Mesenchymal stem cell (in vitro differentiated cells and primary cell): ENCODE results near the gene CEP192.

ENCODE experiments used
- DNase-seq: peaks from one replicate; pipeline ENCODE4 v3.0.0-alpha.2; 2013
- H2AFZ ChIP-seq: one replicate; pipeline ENCODE4 v1.6.1; 2013; ENCODE audit warnings: low read depth, mild to moderate bottlenecking, control low read depth, inconsistent platforms, low read length, moderate library complexity
- H2AK5ac ChIP-seq: 2 replicates; pipeline ENCODE4 v1.6.1; 2013; ENCODE audit warnings: low read length, moderate library complexity, mild to moderate bottlenecking, inconsistent platforms; ENCODE audit not compliant: severe bottlenecking
- H2BK120ac ChIP-seq: one replicate; pipeline ENCODE4 v1.6.1; 2013; ENCODE audit warnings: low read depth, mild to moderate bottlenecking, inconsistent platforms, low read length, moderate library complexity
- H2BK12ac ChIP-seq, 2 experiments: one replicate each; pipeline ENCODE4 v1.6.1; 2013; ENCODE audit warnings: inconsistent platforms in 2 of 2, low read length in 2 of 2, mild to moderate bottlenecking in 2 of 2, moderate library complexity in 2 of 2, control low read depth in 1 of 2
- H2BK15ac ChIP-seq: one replicate; pipeline ENCODE4 v1.6.1; 2013; ENCODE audit warnings: mild to moderate bottlenecking, low read depth, inconsistent platforms; ENCODE audit not compliant: poor library complexity, severe bottlenecking
- H2BK5ac ChIP-seq: 2 replicates; pipeline ENCODE4 v1.6.1; 2013; ENCODE audit warnings: low read depth, mild to moderate bottlenecking, low read length, control low read depth, inconsistent platforms; ENCODE audit not compliant: poor library complexity, severe bottlenecking
- H3K14ac ChIP-seq, 2 experiments: one replicate each; pipeline ENCODE4 v1.6.1; 2013; ENCODE audit warnings: inconsistent platforms in 2 of 2, low read length in 2 of 2, control low read depth in 1 of 2, mild to moderate bottlenecking in 1 of 2, moderate library complexity in 1 of 2
- H3K18ac ChIP-seq, 2 experiments: one replicate each; pipeline ENCODE4 v1.6.1; 2013; ENCODE audit warnings: inconsistent platforms in 2 of 2, low read length in 2 of 2, control low read depth in 1 of 2, low read depth in 1 of 2, mild to moderate bottlenecking in 1 of 2
- H3K23ac ChIP-seq, 2 experiments: one replicate each; pipeline ENCODE4 v1.6.1; 2013; ENCODE audit warnings: inconsistent platforms in 2 of 2, low read length in 2 of 2, mild to moderate bottlenecking in 2 of 2, moderate library complexity in 2 of 2, control low read depth in 1 of 2
- H3K27ac ChIP-seq: 2 replicates; pipeline ENCODE4 v1.5.1; 2013; ENCODE audit warnings: mild to moderate bottlenecking, moderate library complexity, low read length, control low read depth, inconsistent platforms; ENCODE audit not compliant: poor library complexity, severe bottlenecking
- H3K27me3 ChIP-seq, 2 experiments: 2 replicates each; pipeline versions ENCODE4 v1.6.1 to v1.7.0; 2013; ENCODE audit warnings: low read length in 2 of 2, mild to moderate bottlenecking in 2 of 2, moderate library complexity in 2 of 2, control low read depth in 1 of 2, inconsistent platforms in 1 of 2; ENCODE audit not compliant: control insufficient read depth in 1 of 2, insufficient read depth in 1 of 2
- H3K36me3 ChIP-seq, 2 experiments: 2 replicates each; pipeline versions ENCODE4 v1.6.1 to v1.7.0; 2013; ENCODE audit warnings: low read length in 2 of 2, control low read depth in 1 of 2, inconsistent platforms in 1 of 2, low read depth in 1 of 2, mild to moderate bottlenecking in 1 of 2; ENCODE audit not compliant: insufficient read depth in 2 of 2, control insufficient read depth in 1 of 2
- H3K4ac ChIP-seq, 2 experiments: one replicate each; pipeline ENCODE4 v1.6.1; 2013; ENCODE audit warnings: inconsistent platforms in 2 of 2, low read length in 2 of 2, mild to moderate bottlenecking in 2 of 2, moderate library complexity in 2 of 2, control low read depth in 1 of 2, low read depth in 1 of 2
- H3K4me1 ChIP-seq: 2 replicates; pipeline ENCODE4 v1.6.1; 2013; ENCODE audit warnings: low read depth, low read length, control low read depth; ENCODE audit not compliant: control insufficient read depth, insufficient read depth
- H3K4me2 ChIP-seq: 2 replicates; pipeline ENCODE4 v1.6.1; 2013; ENCODE audit warnings: low read length, mild to moderate bottlenecking, inconsistent platforms; ENCODE audit not compliant: poor library complexity, severe bottlenecking
- H3K4me3 ChIP-seq, 2 experiments: 2 replicates each; pipeline versions ENCODE4 v1.5.1 to v1.7.0; 2013; ENCODE audit warnings: low read length in 2 of 2, mild to moderate bottlenecking in 2 of 2, control low read depth in 1 of 2, low read depth in 1 of 2; ENCODE audit not compliant: insufficient read depth in 1 of 2
- H3K79me1 ChIP-seq: replicated peaks from 2 replicates; pipeline ENCODE4 v1.6.1; 2013; ENCODE audit warnings: mild to moderate bottlenecking, control low read depth, low read length, inconsistent platforms; ENCODE audit not compliant: poor library complexity, severe bottlenecking
- H3K9ac ChIP-seq: 2 replicates; pipeline ENCODE4 v1.7.0; 2013; ENCODE audit warnings: mild to moderate bottlenecking, low read length, moderate library complexity
- H3K9me3 ChIP-seq: 2 replicates; pipeline ENCODE4 v1.7.0; 2013; ENCODE audit warnings: mild to moderate bottlenecking, low read length; ENCODE audit not compliant: control insufficient read depth
- H4K8ac ChIP-seq: one replicate; pipeline ENCODE4 v1.6.1; 2013; ENCODE audit warnings: inconsistent platforms, mild to moderate bottlenecking, low read length, moderate library complexity
- H4K91ac ChIP-seq: one replicate; pipeline ENCODE4 v1.6.1; 2013; ENCODE audit warnings: mild to moderate bottlenecking, low read length, inconsistent platforms
- WGBS: methylation state at CpG from one replicate; pipeline ENCODE4 v1.1.7; 2013; ENCODE audit warnings: mixed read lengths; 5-methylcytosine and 5-hydroxymethylcytosine counted together

CEP192 gene

DNA sequence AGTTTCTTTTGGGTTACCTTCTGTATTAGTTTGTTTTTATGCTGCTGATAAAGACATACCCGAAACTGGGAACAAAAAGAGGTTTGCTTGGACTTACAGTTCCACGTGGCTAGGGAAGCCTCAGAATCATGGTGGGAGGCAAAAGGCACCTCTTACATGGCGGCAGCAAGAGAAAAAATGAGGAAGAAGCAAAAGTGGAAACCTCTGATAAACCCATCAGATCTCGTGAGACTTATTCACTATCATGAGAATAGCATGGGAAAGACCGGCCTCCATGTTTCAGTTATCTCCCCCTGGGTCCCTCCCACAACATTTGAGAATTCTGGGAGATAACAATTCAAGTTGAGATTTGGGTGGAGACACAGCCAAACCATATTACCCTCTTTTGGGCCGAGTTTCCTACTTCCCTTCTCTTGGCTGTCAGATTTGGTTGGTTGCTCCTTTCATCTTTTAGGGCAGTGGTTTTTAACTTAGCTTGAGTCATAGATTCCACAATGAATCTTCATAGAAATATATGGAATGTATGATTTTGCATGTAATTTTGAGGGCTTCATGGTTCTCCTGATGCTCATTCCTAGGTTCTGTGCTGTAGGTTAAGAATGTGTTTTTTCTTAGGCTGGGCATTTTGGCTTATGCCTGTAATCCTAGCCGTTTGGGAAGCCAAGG is 44.2 kb downstream of the CEP192 start:
- H3K9ac ChIP-seq, result no peak overlapping the region
- no peak overlapping the region for H2BK12ac ChIP-seq
- H4K8ac ChIP-seq, result no peak overlapping the region
- H3K14ac ChIP-seq, result no peak overlapping the region
- no peak overlapping the region for H2BK5ac ChIP-seq
- H2AFZ ChIP-seq, result no peak overlapping the region
- H3K4me2 ChIP-seq, result no peak overlapping the region
- no peak overlapping the region for H3K18ac ChIP-seq
- no peak overlapping the region for H3K4ac ChIP-seq
- peaks cover 8 to 47% of the 10 kb centered on the region in 2 experiments for H3K36me3 ChIP-seq
- DNase-seq, result no peak
- WGBS, result 94% methylated on average over 7 of the region's 7 CpGs
- H3K9me3 ChIP-seq, result no peaks in the 10 kb centered on the region
- H3K23ac ChIP-seq, result no peak overlapping the region
- no peak overlapping the region for H3K27ac ChIP-seq
- no peak overlapping the region for H2BK15ac ChIP-seq
- no peak overlapping the region for H2BK120ac ChIP-seq
- peaks cover 6% of the 10 kb centered on the region for H3K4me1 ChIP-seq
- H3K27me3 ChIP-seq, result no peaks in the 10 kb centered on the region
- no peak overlapping the region for H4K91ac ChIP-seq
- no peak overlapping the region for H2AK5ac ChIP-seq
- H3K79me1 ChIP-seq, result peaks cover 15% of the 10 kb centered on the region
- H3K4me3 ChIP-seq, result no peak overlapping the region

DNA sequence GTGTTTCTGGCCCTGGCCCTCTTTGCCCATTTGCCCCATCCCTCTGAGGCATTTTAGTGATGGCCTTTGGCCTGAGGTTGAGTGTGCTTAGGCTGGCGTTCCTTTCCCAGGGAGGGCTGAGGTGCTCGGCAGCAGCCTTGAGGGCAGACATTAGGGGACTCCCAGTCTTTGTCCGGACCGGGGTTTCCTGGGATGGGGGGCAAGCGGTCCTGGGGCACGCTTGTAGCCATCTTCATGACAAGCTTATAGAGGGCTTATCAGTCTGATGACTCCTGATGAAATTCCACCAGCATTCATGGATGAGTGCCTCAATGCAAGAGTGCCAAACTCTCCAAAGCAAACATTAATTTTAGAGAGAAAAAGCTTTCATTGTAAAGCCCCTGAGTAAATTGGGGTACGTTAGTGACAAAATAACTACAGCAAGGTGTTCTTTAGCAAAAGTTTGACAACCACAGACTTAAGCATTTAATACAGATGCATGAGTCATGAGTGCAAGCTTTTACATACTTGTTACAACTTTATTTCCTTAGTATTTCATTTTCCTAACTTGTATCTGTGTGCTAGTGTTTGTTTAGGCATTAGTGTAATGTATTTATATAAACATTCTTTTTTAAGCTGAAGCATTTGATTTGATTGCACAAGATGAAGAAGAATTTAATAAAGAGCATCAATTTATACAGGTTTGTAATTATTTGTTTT is 45.6 kb downstream of the CEP192 start:
- DNase-seq, result peak; percentile 13
- Histone ChIP-seq H3K27me3 (no peaks in the 10 kb centered on the region), H2AFZ (no peak overlapping the region), H3K79me1 (peaks cover 15% of the 10 kb centered on the region), H3K9ac (no peak overlapping the region), H2BK120ac (no peak overlapping the region), H4K8ac (no peak overlapping the region), H2BK15ac (no peak overlapping the region), H3K18ac (no peak overlapping the region), H2BK5ac (no peak overlapping the region), H3K23ac (no peak overlapping the region), H4K91ac (no peak overlapping the region), H3K4ac (no peak overlapping the region), H3K9me3 (no peaks in the 10 kb centered on the region), H3K36me3 (peaks cover 7 to 41% of the 10 kb centered on the region in 2 experiments), H2AK5ac (peak overlapping the region; percentile 31), H3K4me2 (no peak overlapping the region), H3K4me1 (peaks cover 6% of the 10 kb centered on the region), H3K4me3 (no peak overlapping the region), H2BK12ac (no peak overlapping the region), H3K14ac (no peak overlapping the region), H3K27ac (no peak overlapping the region)
- 96% methylated on average over 6 of the region's 7 CpGs for WGBS

DNA sequence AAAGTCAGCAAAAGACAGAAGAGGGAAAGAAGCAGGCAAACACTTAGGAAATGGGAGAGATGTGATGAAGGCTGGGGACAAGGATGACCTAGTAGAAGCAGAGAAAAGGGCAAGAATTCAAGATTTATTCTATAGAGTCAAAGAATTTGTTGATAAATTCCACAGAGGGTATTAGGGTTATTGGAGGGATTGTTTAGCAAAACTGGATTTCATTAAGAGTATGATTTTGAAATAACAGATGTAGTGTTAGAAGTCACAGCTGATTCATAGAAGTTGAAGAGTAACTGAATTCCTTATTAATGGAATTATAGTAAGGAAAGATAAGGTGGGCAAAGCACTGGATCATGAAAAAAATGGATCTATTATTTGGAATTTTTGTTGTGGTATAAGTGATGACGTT is 48.6 kb downstream of the CEP192 start:
- H2BK5ac ChIP-seq, result no peak overlapping the region
- no peak overlapping the region for H4K91ac ChIP-seq
- H3K18ac ChIP-seq, result no peak overlapping the region
- no peak overlapping the region for H2AFZ ChIP-seq
- no peaks in the 10 kb centered on the region for H3K9me3 ChIP-seq
- H3K36me3 ChIP-seq, result peaks cover 5 to 40% of the 10 kb centered on the region in 2 experiments
- no peak overlapping the region for H2BK120ac ChIP-seq
- no peak overlapping the region for H2AK5ac ChIP-seq
- WGBS, result no CpG with 5 or more reads among the region's 1 CpG
- peak overlapping the region in 1 of 2 experiments; percentile 41 for H3K14ac ChIP-seq
- no peak overlapping the region for H3K23ac ChIP-seq
- H3K27ac ChIP-seq, result no peak overlapping the region
- peaks cover 10% of the 10 kb centered on the region for H3K79me1 ChIP-seq
- no peak overlapping the region for H4K8ac ChIP-seq
- H2BK12ac ChIP-seq, result no peak overlapping the region
- no peak overlapping the region for H3K4ac ChIP-seq
- H3K9ac ChIP-seq, result no peak overlapping the region
- DNase-seq, result no peak
- H3K27me3 ChIP-seq, result no peaks in the 10 kb centered on the region
- H3K4me3 ChIP-seq, result no peak overlapping the region
- no peak overlapping the region for H3K4me2 ChIP-seq
- H2BK15ac ChIP-seq, result no peak overlapping the region
- peaks cover 6% of the 10 kb centered on the region for H3K4me1 ChIP-seq

DNA sequence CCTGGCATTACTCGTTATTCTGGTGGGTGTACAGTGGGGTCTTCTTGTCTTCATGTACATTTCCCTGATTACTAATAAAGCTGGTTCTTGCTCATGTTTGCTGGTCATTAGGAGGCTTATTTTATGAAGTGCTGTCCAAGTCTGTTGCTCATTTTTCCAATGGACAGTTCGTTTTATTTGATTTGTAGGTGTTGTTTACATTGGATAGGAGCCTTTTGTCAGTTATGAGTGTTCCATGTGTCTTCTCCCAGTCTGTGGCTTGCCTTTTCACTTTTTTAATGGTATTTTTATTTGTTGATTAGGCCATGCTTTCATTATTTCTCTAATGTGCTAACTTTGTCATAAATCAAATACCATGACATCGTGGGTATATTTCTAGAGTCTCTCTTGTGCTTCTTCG is 51.9 kb downstream of the CEP192 start:
- no peak overlapping the region for H2BK15ac ChIP-seq
- H2BK5ac ChIP-seq, result no peak overlapping the region
- no peak overlapping the region for H3K9ac ChIP-seq
- no peak overlapping the region for H2BK120ac ChIP-seq
- H3K36me3 ChIP-seq, result peaks cover 4 to 45% of the 10 kb centered on the region in 2 experiments
- no peak overlapping the region for H3K4ac ChIP-seq
- H2AK5ac ChIP-seq, result no peak overlapping the region
- H3K9me3 ChIP-seq, result no peaks in the 10 kb centered on the region
- H3K4me2 ChIP-seq, result no peak overlapping the region
- H2BK12ac ChIP-seq, result no peak overlapping the region
- H3K4me1 ChIP-seq, result peaks cover 2% of the 10 kb centered on the region
- H3K27me3 ChIP-seq, result no peaks in the 10 kb centered on the region
- no peak overlapping the region for H3K14ac ChIP-seq
- H3K18ac ChIP-seq, result no peak overlapping the region
- H3K4me3 ChIP-seq, result no peak overlapping the region
- H3K79me1 ChIP-seq, result peaks cover 16% of the 10 kb centered on the region
- WGBS, result 100% methylated on average over 2 of the region's 4 CpGs
- H2AFZ ChIP-seq, result no peak overlapping the region
- H3K27ac ChIP-seq, result no peak overlapping the region
- no peak overlapping the region for H3K23ac ChIP-seq
- no peak overlapping the region for H4K91ac ChIP-seq
- no peak overlapping the region for H4K8ac ChIP-seq
- DNase-seq, result no peak
